Measurements from ENCODE around the gene CCDC85C. TPM values are rescaled to one million over a fixed set of nuclear protein-coding genes. Genes with fewer than 3 reads are reported as not detected.

Gene CCDC85C
- total RNA-seq, 1 experiment from 2014 or later = 33.2 TPM

- no peaks in the 10 kb centered on the region for H3K9me3 Mint-ChIP-seq
These were observed 21.5 kb upstream of the CCDC85C start for GRCh38 chr14:99625476-99625875.

More at GRCh38 chr14:99625476-99625875, 21.5 kb upstream of the CCDC85C start:
- no peaks in the 10 kb centered on the region for H3K79me2 ChIP-seq (ENCODE audit: insufficient read depth, low read length)
- H2BK20ac ChIP-seq (ENCODE audit: low read depth, low read length, poor library complexity, severe bottlenecking) = no peak overlapping the region
- no peak overlapping the region for H2AFZ ChIP-seq (ENCODE audit: low read length)
- H3K56ac ChIP-seq (ENCODE audit: insufficient read length, low read depth, low read length) = no peak overlapping the region
- Mint-ChIP-seq H3K27me3 (ENCODE audit: low read depth) (no peaks in the 10 kb centered on the region; the same call in 1 of the 2 replicates), H3K36me3 (ENCODE audit: insufficient read depth in 1 of 3, low read depth in 3 of 3) (no peaks in the 10 kb centered on the region; a peak in 1 of 7 replicates), H3K27ac (no peak overlapping the region), H3K4me3 (no peak overlapping the region), H3K4me1 (peaks cover 10 to 23% of the 10 kb centered on the region in 2 experiments)
- H4K5ac ChIP-seq (ENCODE audit: insufficient read length, low read depth, low read length) = no peak overlapping the region
- no peak overlapping the region for H2BK120ac ChIP-seq (ENCODE audit: low read depth, low read length, poor library complexity, severe bottlenecking)
- no peak overlapping the region for H4K91ac ChIP-seq (ENCODE audit: insufficient read length, low read depth, low read length)
- H3K9ac ChIP-seq (ENCODE audit: extremely low read depth, insufficient read length, low read length) = no peak overlapping the region
- no peak overlapping the region for H3K4me2 ChIP-seq (ENCODE audit: insufficient read depth, insufficient read length, low read length)
- H2BK5ac ChIP-seq (ENCODE audit: insufficient read length, low read length) = no peak overlapping the region
- no peak overlapping the region for H3K18ac ChIP-seq (ENCODE audit: insufficient read length, low read depth, low read length)
- H3K23ac ChIP-seq (ENCODE audit: insufficient read length, low read depth, low read length) = no peak overlapping the region
- H3T11ph ChIP-seq (ENCODE audit: low read length) = no peak overlapping the region
- H3K27me3 ChIP-seq (ENCODE audit: insufficient read depth, low read length) = no peaks in the 10 kb centered on the region
- no peak for TF ChIP-seq CTCF (conservative IDR thresholded peaks at IDR 0.05)
- H3K4me1 ChIP-seq (ENCODE audit: insufficient read depth, low read length) = peaks cover 2% of the 10 kb centered on the region; the same call in 1 of the 2 replicates
- no peak overlapping the region for H3K27ac ChIP-seq (ENCODE audit: insufficient read length, low read depth, low read length)
- H3K14ac ChIP-seq (ENCODE audit: insufficient read depth, low read length) = no peak overlapping the region
- no peaks in the 10 kb centered on the region for H4K20me1 ChIP-seq (ENCODE audit: control insufficient read depth, insufficient read depth, insufficient read length)
- H3K4ac ChIP-seq (ENCODE audit: low read depth, low read length) = no peak overlapping the region
- H3K23me2 ChIP-seq (ENCODE audit: insufficient read length, low read depth, low read length, poor library complexity, severe bottlenecking) = no peaks in the 10 kb centered on the region
- WGBS (ENCODE audit: extremely low coverage, insufficient read length, low lambda C conversion rate) = no CpG with 5 or more reads among the region's 3 CpGs
- H2BK15ac ChIP-seq (ENCODE audit: low read depth, low read length) = no peak overlapping the region
- no peak for DNase-seq
- no peaks in the 10 kb centered on the region for H3K9me3 ChIP-seq (ENCODE audit: control insufficient read depth, low read depth, low read length)
- H3K79me1 ChIP-seq (ENCODE audit: insufficient read depth, low read depth, low read length, poor library complexity, severe bottlenecking) = no peaks in the 10 kb centered on the region
- H2BK12ac ChIP-seq (ENCODE audit: insufficient read length, low read depth, low read length) = no peak overlapping the region
- no peak overlapping the region for H4K8ac ChIP-seq (replicated peaks; ENCODE audit: insufficient read length, low read depth, low read length)
- H2AK5ac ChIP-seq (ENCODE audit: insufficient read length, low read length) = no peak overlapping the region
